Measurements from ENCODE around the gene ASPHD1. TPM values are rescaled to one million over a fixed set of nuclear protein-coding genes. Genes with fewer than 3 reads are reported as not detected.

Gene ASPHD1
- total and polyA plus RNA-seq, 2 of the 8 experiments (the other 6 are each of a cell fraction or from before 2014, with no cell fraction given) = 14.5 to 18.6 TPM

DNA sequence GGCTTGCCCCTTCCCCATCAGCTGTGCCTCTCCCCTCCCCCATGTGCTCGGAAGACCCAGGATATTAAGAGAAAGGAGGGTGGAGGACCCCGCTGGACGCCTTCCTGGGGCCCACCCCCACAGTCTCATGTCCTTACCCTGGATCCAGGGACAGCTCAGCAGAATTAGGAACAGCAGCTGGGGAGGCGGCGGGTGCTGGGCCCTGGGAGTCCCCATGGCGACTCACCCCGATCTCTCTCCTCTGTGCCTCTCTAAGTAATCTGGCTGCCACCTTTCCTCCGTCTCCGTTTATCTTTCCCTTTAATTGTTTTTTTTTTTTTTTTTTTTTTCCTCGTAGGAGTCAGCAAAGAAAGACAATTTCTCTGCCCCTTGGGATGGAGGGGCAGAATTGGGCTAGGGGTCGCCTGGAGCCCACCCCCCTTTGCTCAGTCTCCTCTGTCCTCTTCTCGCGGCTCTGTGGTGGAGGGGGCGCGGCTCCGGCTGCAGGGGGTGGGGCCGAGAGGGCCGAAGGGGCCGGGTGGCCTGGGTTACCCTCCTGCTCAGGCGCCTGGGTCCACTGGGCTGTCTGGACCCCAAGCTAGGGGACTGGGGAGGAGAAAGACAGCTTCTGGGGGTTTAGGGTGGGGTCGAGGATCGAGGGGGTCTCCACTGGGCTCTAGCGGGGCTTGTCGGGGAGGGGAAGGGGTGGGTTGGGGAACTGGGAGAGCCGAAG is 1.3 kb upstream of the ASPHD1 start (continued):
- TF ChIP-seq KDM4A (IDR thresholded peaks at IDR 0.05; ENCODE audit: low read depth, low read length, severe bottlenecking) (no peak), PHF8 (conservative IDR thresholded peaks at IDR 0.05; ENCODE audit: low read depth, low read length) (peak; percentile 60), BRCA1 (IDR thresholded peaks at IDR 0.05; ENCODE audit: low read depth, low read length) (0 out of 2 replicates have a peak, but pooled peaks have one; percentile 36), CHD2 (IDR thresholded peaks at IDR 0.05; ENCODE audit: low read length) (peak; percentile 77), EZH2 (IDR thresholded peaks at IDR 0.05; ENCODE audit: low read depth, low read length, severe bottlenecking) (no peak), CREB1 (IDR thresholded peaks at IDR 0.05) (no peak), CTCF (IDR thresholded peaks at IDR 0.05; ENCODE audit: control extremely low read depth in 1 of 3, insufficient read depth in 1 of 3, low read depth in 1 of 3, low read length in 3 of 3) (no peak)
- TF ChIP-seq, protein P1, sequence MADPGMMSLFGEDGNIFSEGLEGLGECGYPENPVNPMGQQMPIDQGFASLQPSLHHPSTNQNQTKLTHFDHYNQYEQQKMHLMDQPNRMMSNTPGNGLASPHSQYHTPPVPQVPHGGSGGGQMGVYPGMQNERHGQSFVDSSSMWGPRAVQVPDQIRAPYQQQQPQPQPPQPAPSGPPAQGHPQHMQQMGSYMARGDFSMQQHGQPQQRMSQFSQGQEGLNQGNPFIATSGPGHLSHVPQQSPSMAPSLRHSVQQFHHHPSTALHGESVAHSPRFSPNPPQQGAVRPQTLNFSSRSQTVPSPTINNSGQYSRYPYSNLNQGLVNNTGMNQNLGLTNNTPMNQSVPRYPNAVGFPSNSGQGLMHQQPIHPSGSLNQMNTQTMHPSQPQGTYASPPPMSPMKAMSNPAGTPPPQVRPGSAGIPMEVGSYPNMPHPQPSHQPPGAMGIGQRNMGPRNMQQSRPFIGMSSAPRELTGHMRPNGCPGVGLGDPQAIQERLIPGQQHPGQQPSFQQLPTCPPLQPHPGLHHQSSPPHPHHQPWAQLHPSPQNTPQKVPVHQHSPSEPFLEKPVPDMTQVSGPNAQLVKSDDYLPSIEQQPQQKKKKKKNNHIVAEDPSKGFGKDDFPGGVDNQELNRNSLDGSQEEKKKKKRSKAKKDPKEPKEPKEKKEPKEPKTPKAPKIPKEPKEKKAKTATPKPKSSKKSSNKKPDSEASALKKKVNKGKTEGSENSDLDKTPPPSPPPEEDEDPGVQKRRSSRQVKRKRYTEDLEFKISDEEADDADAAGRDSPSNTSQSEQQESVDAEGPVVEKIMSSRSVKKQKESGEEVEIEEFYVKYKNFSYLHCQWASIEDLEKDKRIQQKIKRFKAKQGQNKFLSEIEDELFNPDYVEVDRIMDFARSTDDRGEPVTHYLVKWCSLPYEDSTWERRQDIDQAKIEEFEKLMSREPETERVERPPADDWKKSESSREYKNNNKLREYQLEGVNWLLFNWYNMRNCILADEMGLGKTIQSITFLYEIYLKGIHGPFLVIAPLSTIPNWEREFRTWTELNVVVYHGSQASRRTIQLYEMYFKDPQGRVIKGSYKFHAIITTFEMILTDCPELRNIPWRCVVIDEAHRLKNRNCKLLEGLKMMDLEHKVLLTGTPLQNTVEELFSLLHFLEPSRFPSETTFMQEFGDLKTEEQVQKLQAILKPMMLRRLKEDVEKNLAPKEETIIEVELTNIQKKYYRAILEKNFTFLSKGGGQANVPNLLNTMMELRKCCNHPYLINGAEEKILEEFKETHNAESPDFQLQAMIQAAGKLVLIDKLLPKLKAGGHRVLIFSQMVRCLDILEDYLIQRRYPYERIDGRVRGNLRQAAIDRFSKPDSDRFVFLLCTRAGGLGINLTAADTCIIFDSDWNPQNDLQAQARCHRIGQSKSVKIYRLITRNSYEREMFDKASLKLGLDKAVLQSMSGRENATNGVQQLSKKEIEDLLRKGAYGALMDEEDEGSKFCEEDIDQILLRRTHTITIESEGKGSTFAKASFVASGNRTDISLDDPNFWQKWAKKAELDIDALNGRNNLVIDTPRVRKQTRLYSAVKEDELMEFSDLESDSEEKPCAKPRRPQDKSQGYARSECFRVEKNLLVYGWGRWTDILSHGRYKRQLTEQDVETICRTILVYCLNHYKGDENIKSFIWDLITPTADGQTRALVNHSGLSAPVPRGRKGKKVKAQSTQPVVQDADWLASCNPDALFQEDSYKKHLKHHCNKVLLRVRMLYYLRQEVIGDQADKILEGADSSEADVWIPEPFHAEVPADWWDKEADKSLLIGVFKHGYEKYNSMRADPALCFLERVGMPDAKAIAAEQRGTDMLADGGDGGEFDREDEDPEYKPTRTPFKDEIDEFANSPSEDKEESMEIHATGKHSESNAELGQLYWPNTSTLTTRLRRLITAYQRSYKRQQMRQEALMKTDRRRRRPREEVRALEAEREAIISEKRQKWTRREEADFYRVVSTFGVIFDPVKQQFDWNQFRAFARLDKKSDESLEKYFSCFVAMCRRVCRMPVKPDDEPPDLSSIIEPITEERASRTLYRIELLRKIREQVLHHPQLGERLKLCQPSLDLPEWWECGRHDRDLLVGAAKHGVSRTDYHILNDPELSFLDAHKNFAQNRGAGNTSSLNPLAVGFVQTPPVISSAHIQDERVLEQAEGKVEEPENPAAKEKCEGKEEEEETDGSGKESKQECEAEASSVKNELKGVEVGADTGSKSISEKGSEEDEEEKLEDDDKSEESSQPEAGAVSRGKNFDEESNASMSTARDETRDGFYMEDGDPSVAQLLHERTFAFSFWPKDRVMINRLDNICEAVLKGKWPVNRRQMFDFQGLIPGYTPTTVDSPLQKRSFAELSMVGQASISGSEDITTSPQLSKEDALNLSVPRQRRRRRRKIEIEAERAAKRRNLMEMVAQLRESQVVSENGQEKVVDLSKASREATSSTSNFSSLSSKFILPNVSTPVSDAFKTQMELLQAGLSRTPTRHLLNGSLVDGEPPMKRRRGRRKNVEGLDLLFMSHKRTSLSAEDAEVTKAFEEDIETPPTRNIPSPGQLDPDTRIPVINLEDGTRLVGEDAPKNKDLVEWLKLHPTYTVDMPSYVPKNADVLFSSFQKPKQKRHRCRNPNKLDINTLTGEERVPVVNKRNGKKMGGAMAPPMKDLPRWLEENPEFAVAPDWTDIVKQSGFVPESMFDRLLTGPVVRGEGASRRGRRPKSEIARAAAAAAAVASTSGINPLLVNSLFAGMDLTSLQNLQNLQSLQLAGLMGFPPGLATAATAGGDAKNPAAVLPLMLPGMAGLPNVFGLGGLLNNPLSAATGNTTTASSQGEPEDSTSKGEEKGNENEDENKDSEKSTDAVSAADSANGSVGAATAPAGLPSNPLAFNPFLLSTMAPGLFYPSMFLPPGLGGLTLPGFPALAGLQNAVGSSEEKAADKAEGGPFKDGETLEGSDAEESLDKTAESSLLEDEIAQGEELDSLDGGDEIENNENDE (IDR thresholded peaks at IDR 0.05; ENCODE audit: insufficient replicate concordance, low read length) = no peak

Measured in H1 (cell line).